ENCODE data around the gene COPG1.

The COPG1 gene

DNA sequence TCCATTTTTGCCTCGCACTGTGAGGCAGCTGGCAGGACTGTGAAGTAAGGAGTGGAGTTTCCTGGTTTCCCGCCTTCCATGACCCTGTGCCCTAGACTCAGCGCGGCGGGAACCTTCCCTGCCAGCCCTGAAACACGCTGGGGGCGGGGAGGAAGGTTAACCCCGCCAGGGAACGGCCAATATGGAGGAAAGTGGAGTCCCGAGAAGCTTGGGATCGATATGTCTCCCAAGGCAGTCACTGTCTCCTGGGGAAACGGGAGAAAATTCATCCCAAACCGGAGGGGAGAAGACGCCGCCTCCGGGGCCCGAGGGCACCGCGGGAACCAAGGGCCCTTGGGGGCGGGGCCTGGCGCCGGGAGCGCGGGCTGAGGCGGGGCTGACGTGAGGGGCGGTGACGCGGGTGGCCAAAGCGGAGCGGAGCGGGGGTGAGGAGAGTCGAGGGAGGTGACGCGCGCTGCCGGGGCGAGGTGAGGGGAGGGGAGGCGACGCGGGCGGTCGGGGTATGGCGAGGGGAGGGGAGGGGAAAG is 29.1 kb downstream of the COPG1 start, which contains the start of gene HMCES:
HMCES (plus strand) TSS at position 432 of the 527 bp plus-strand sequence. CDS start 863 bp downstream, outside the sequence.
- Histone ChIP-seq H3K27ac (ENCODE audit: insufficient read depth, low read length, poor library complexity, severe bottlenecking) (peak within 1 kb of the TSS; percentile 97), H3K9me3 (ENCODE audit: control insufficient read depth, low read length) (no peaks in the 10 kb centered on the region), H3K4me3 (ENCODE audit: insufficient read depth, low read depth, low read length, poor library complexity, severe bottlenecking) (peak within 1 kb of the TSS; percentile 89), H3K4me1 (ENCODE audit: control insufficient read depth, insufficient read depth, low read length, poor library complexity, severe bottlenecking) (peaks cover 16% of the 10 kb centered on the region), H3K27me3 (replicated peaks; ENCODE audit: control insufficient read depth, insufficient read depth, low read length, poor library complexity, severe bottlenecking) (no peaks in the 10 kb centered on the region), H3K36me3 (ENCODE audit: control insufficient read depth, insufficient read depth, low read length) (peaks cover 32% of the 10 kb centered on the region)
- DNase-seq: peak; percentile 90 to 93 (median 91)

GRCh38 chr3:129278966-129279906 is 29.8 kb downstream of the COPG1 start:
- H3K9me3 ChIP-seq (ENCODE audit: control insufficient read depth, low read length): no peaks in the 10 kb centered on the region
- no peaks in the 10 kb centered on the region for H3K27me3 ChIP-seq (replicated peaks; ENCODE audit: control insufficient read depth, insufficient read depth, low read length, poor library complexity, severe bottlenecking)
- peak overlapping the region; percentile 89 for H3K4me3 ChIP-seq (ENCODE audit: insufficient read depth, low read depth, low read length, poor library complexity, severe bottlenecking)
- DNase-seq: peak; percentile 15 to 29 (median 25)
- peak overlapping the region; percentile 97 for H3K27ac ChIP-seq (ENCODE audit: insufficient read depth, low read length, poor library complexity, severe bottlenecking)
- H3K36me3 ChIP-seq (ENCODE audit: control insufficient read depth, insufficient read depth, low read length): peaks cover 25% of the 10 kb centered on the region
- H3K4me1 ChIP-seq (ENCODE audit: control insufficient read depth, insufficient read depth, low read length, poor library complexity, severe bottlenecking): peaks cover 16% of the 10 kb centered on the region

- Histone ChIP-seq H3K27me3 (replicated peaks; ENCODE audit: control insufficient read depth, insufficient read depth, low read length, poor library complexity, severe bottlenecking) (no peaks in the 10 kb centered on the region), H3K4me1 (ENCODE audit: control insufficient read depth, insufficient read depth, low read length, poor library complexity, severe bottlenecking) (peaks cover 16% of the 10 kb centered on the region), H3K36me3 (ENCODE audit: control insufficient read depth, insufficient read depth, low read length) (peaks cover 16% of the 10 kb centered on the region), H3K4me3 (ENCODE audit: insufficient read depth, low read depth, low read length, poor library complexity, severe bottlenecking) (peak overlapping the region; percentile 89), H3K9me3 (ENCODE audit: control insufficient read depth, low read length) (no peaks in the 10 kb centered on the region), H3K27ac (ENCODE audit: insufficient read depth, low read length, poor library complexity, severe bottlenecking) (peak overlapping the region; percentile 97)
- no peak for DNase-seq
Measured at GRCh38 chr3:129280183-129280582, 30.8 kb downstream of the COPG1 start.

DNA sequence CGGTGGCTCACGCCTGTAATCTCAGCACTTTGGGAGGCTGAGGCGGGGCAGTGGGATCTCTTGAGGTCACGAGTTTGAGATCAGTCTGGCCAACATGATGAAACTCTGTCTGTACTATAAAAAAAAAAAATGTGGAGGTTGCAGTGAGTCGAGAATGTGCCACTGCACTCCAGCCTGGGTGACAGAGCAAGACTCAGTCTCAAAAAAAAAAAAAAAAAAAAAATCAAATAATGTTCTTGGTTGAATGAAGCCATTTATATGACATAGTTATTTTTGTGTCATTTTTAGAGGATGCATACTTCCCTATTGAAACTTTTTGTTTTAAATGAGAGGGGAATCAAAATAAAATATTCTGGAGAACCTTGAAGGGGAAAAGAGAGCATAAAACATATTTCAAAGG is 32.3 kb downstream of the COPG1 start:
- H3K27ac ChIP-seq (ENCODE audit: insufficient read depth, low read length, poor library complexity, severe bottlenecking): peak overlapping the region; percentile 22
- H3K36me3 ChIP-seq (ENCODE audit: control insufficient read depth, insufficient read depth, low read length): peaks cover 9% of the 10 kb centered on the region
- no peaks in the 10 kb centered on the region for H3K27me3 ChIP-seq (replicated peaks; ENCODE audit: control insufficient read depth, insufficient read depth, low read length, poor library complexity, severe bottlenecking)
- H3K9me3 ChIP-seq (ENCODE audit: control insufficient read depth, low read length): no peaks in the 10 kb centered on the region
- DNase-seq: no peak
- peaks cover 16% of the 10 kb centered on the region for H3K4me1 ChIP-seq (ENCODE audit: control insufficient read depth, insufficient read depth, low read length, poor library complexity, severe bottlenecking)
- no peak overlapping the region for H3K4me3 ChIP-seq (ENCODE audit: insufficient read depth, low read depth, low read length, poor library complexity, severe bottlenecking)

DNA sequence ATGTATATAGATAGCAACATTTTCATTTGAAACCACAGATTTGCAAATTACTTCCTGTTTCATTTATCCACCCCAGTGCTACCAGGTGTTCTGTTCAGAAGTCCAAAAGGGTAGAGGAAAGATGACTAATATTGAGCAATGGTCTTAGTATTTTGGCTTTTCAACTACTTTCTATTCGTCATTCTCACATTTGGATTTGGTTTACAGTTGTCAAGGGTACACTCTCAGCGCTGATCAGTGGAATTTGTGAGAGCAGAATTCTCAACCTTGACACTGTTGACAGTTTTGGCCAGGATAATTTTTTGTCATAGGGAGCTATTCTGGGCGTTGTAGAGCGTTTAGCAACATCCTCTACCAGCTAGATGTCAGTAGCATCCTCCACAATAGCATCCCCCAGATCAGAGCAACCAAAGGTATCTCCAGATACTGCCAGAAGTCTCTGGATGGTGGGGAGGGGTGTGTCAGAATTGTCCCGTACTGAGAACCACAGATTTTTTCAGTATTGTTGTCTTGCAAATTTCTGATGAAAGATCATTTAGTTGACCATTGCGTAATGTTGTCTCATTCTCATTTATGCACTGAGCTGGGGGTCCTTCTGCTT is 33.4 kb downstream of the COPG1 start:
- no peak overlapping the region for H3K4me3 ChIP-seq (ENCODE audit: insufficient read depth, low read depth, low read length, poor library complexity, severe bottlenecking)
- H3K27ac ChIP-seq (ENCODE audit: insufficient read depth, low read length, poor library complexity, severe bottlenecking): peak overlapping the region; percentile 47
- DNase-seq: no peak
- peaks cover 16% of the 10 kb centered on the region for H3K4me1 ChIP-seq (ENCODE audit: control insufficient read depth, insufficient read depth, low read length, poor library complexity, severe bottlenecking)
- H3K9me3 ChIP-seq (ENCODE audit: control insufficient read depth, low read length): no peaks in the 10 kb centered on the region
- no peaks in the 10 kb centered on the region for H3K27me3 ChIP-seq (replicated peaks; ENCODE audit: control insufficient read depth, insufficient read depth, low read length, poor library complexity, severe bottlenecking)
- peaks cover 14% of the 10 kb centered on the region for H3K36me3 ChIP-seq (ENCODE audit: control insufficient read depth, insufficient read depth, low read length)

DNA sequence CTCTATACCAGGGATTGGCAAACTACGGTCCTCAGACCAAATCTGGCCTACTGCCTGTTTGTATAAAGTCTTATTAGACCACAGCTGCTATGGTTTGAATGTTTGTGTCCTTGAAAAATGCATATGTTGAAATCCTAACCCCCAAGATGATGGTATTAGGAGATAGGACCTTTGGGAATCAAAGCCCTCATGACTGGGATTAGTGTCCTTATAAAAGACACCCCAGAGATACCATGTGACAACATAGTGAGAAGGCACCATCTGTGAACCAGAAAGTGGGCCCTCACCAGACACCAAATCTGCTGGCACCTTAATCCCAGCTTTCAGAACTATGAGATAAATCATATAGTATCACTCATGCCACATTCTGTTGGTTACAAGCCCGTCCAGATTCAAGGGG is 36.7 kb downstream of the COPG1 start:
- H3K27me3 ChIP-seq (replicated peaks; ENCODE audit: control insufficient read depth, insufficient read depth, low read length, poor library complexity, severe bottlenecking): no peaks in the 10 kb centered on the region
- no peak for DNase-seq
- no peaks in the 10 kb centered on the region for H3K9me3 ChIP-seq (ENCODE audit: control insufficient read depth, low read length)
- H3K36me3 ChIP-seq (ENCODE audit: control insufficient read depth, insufficient read depth, low read length): peaks cover 32% of the 10 kb centered on the region
- H3K4me3 ChIP-seq (ENCODE audit: insufficient read depth, low read depth, low read length, poor library complexity, severe bottlenecking): no peak overlapping the region
- no peak overlapping the region for H3K27ac ChIP-seq (ENCODE audit: insufficient read depth, low read length, poor library complexity, severe bottlenecking)
- H3K4me1 ChIP-seq (ENCODE audit: control insufficient read depth, insufficient read depth, low read length, poor library complexity, severe bottlenecking): peaks cover 12% of the 10 kb centered on the region

GRCh38 chr3:129288446-129288845 is 39.0 kb downstream of the COPG1 start:
- no peaks in the 10 kb centered on the region for H3K27me3 ChIP-seq (replicated peaks; ENCODE audit: control insufficient read depth, insufficient read depth, low read length, poor library complexity, severe bottlenecking)
- no peak for DNase-seq
- H3K4me3 ChIP-seq (ENCODE audit: insufficient read depth, low read depth, low read length, poor library complexity, severe bottlenecking): no peak overlapping the region
- no peak overlapping the region for H3K27ac ChIP-seq (ENCODE audit: insufficient read depth, low read length, poor library complexity, severe bottlenecking)
- no peaks in the 10 kb centered on the region for H3K4me1 ChIP-seq (ENCODE audit: control insufficient read depth, insufficient read depth, low read length, poor library complexity, severe bottlenecking)
- peaks cover 41% of the 10 kb centered on the region for H3K36me3 ChIP-seq (ENCODE audit: control insufficient read depth, insufficient read depth, low read length)
- no peaks in the 10 kb centered on the region for H3K9me3 ChIP-seq (ENCODE audit: control insufficient read depth, low read length)

DNA sequence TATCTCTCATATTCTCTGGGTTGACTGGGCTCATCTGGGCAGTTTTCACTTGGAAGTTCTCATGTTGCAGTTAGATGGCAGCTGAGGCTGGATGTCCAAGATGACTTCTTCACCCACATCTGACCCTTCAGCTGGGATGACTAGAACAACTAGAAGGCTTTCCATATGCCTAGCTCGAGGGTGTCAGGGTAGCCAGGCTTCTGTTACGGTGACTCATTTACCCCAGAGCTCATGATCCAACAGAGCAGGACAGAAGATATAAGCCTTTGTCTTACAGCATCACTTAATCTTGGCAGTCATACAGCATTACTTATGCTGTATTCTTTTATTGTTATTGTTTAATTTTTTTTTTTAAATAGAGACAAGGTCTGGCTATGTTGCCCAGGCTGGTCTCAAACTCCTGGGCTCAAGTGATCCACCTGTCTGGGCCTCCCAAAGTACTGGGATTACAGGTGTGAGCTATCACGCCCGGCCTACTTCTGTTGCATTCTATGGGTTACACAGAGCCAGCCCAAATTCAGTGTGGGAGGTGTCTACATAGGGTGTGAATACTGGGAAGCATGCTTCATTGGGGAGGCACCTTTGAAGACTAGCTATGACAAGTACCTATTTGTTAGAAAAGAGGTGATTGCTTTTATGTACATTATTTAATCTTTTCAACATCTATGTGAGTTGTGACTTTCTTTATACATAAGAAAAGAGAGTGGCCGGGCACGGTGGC is 40.0 kb downstream of the COPG1 start:
- H3K9me3 ChIP-seq (ENCODE audit: control insufficient read depth, low read length): no peaks in the 10 kb centered on the region
- peaks cover 41% of the 10 kb centered on the region for H3K36me3 ChIP-seq (ENCODE audit: control insufficient read depth, insufficient read depth, low read length)
- H3K27ac ChIP-seq (ENCODE audit: insufficient read depth, low read length, poor library complexity, severe bottlenecking): no peak overlapping the region
- H3K4me3 ChIP-seq (ENCODE audit: insufficient read depth, low read depth, low read length, poor library complexity, severe bottlenecking): no peak overlapping the region
- H3K4me1 ChIP-seq (ENCODE audit: control insufficient read depth, insufficient read depth, low read length, poor library complexity, severe bottlenecking): no peaks in the 10 kb centered on the region
- no peaks in the 10 kb centered on the region for H3K27me3 ChIP-seq (replicated peaks; ENCODE audit: control insufficient read depth, insufficient read depth, low read length, poor library complexity, severe bottlenecking)
- no peak for DNase-seq

GRCh38 chr3:129291236-129291886 is 42.0 kb downstream of the COPG1 start:
- Histone ChIP-seq H3K27me3 (replicated peaks; ENCODE audit: control insufficient read depth, insufficient read depth, low read length, poor library complexity, severe bottlenecking) (no peaks in the 10 kb centered on the region), H3K27ac (ENCODE audit: insufficient read depth, low read length, poor library complexity, severe bottlenecking) (no peak overlapping the region), H3K4me1 (ENCODE audit: control insufficient read depth, insufficient read depth, low read length, poor library complexity, severe bottlenecking) (no peaks in the 10 kb centered on the region), H3K9me3 (ENCODE audit: control insufficient read depth, low read length) (no peaks in the 10 kb centered on the region), H3K36me3 (ENCODE audit: control insufficient read depth, insufficient read depth, low read length) (peaks cover 46% of the 10 kb centered on the region), H3K4me3 (ENCODE audit: insufficient read depth, low read depth, low read length, poor library complexity, severe bottlenecking) (no peak overlapping the region)
- no peak for DNase-seq
